SK-N-SH (cell line): Measurements from ENCODE around the gene TECPR2. TPM values are rescaled to one million over a fixed set of nuclear protein-coding genes. Genes with fewer than 3 reads are reported as not detected.

Experiments
- CTCF ChIA-PET: fragments of 300-600, 350-600 bp; formaldehyde crosslinking; extraction: SDS; loops from one replicate; lab custom pipeline; 2021; lab: Yijun Ruan, JAX
- POLR2A ChIA-PET: fragments of 350-600 bp; sonication (Branson Sonifier 250); formaldehyde crosslinking; extraction: SDS; loops from one replicate; lab custom pipeline; 2020; ENCODE audit warnings: antibody characterized with exemption, inconsistent platforms; lab: Yijun Ruan, JAX
- DNase-seq: peaks from one replicate; pipeline ENCODE4 v3.0.0; 2012
- H2AFZ ChIP-seq: fragments of 200-600 bp; sonication (generic); 2 replicates; pipeline ENCODE4 v1.8.1; 2016; ENCODE audit warnings: antibody characterized with exemption, mild to moderate bottlenecking, low read depth
- H3F3A ChIP-seq: fragments of 200-600 bp; sonication (generic); replicated peaks from 2 replicates; pipeline ENCODE3; 2016; ENCODE audit warnings: antibody characterized with exemption, mild to moderate bottlenecking; ENCODE audit not compliant: insufficient read depth
- H3K27ac ChIP-seq, 2 experiments: fragments of 200-500 bp in 1 of 2; fragments of 200-600 bp in 1 of 2; sonication (Bioruptor generic) in 1 of 2; sonication (generic), shearing (Covaris generic) in 1 of 2; 2 replicates each; pipeline versions ENCODE4 v1.5.1 to v1.6.1; 2014 to 2016; ENCODE audit warnings: low read depth in 2 of 2, inconsistent platforms in 1 of 2, low read length in 1 of 2, mild to moderate bottlenecking in 1 of 2, mixed read lengths in 1 of 2
- H3K27me3 ChIP-seq: fragments of 200-600 bp; sonication (generic), shearing (Covaris generic); 2 replicates; pipeline ENCODE4 v1.6.1; 2016; ENCODE audit warnings: mixed run types; ENCODE audit not compliant: insufficient read depth
- H3K36me3 ChIP-seq, 2 experiments: fragments of 200-500 bp in 1 of 2; fragments of 200-600 bp in 1 of 2; sonication (Bioruptor generic) in 1 of 2; sonication (generic) in 1 of 2; replicated peaks in 1 of 2; 2 replicates each; pipeline versions ENCODE3 to v1.5.1; 2014 to 2016; ENCODE audit warnings: low read length in 1 of 2, mild to moderate bottlenecking in 1 of 2; ENCODE audit not compliant: insufficient read depth in 2 of 2, control insufficient read depth in 1 of 2
- H3K4me1 ChIP-seq, 2 experiments: fragments of 200-500 bp in 1 of 2; fragments of 200-600 bp in 1 of 2; sonication (Bioruptor generic) in 1 of 2; sonication (generic), shearing (Covaris generic) in 1 of 2; 2 replicates each; pipeline versions ENCODE4 v1.5.1 to v1.6.1; 2014 to 2016; ENCODE audit warnings: low read depth in 1 of 2, low read length in 1 of 2, mixed run types in 1 of 2; ENCODE audit not compliant: insufficient read depth in 2 of 2, control insufficient read depth in 1 of 2
- H3K4me2 ChIP-seq: fragments of 200-600 bp; sonication (generic), shearing (Covaris generic); 2 replicates; pipeline ENCODE4 v1.6.1; 2017; ENCODE audit warnings: mixed run types
- H3K4me3 ChIP-seq, 2 experiments: fragments of 200-500 bp in 1 of 2; fragments of 200-600 bp in 1 of 2; sonication (Bioruptor generic) in 1 of 2; sonication (generic), shearing (Covaris generic) in 1 of 2; 2 replicates each; pipeline versions ENCODE4 v1.5.1 to v1.8.1; 2014 to 2016; ENCODE audit warnings: low read depth in 2 of 2, inconsistent platforms in 1 of 2, low read length in 1 of 2, mild to moderate bottlenecking in 1 of 2, mixed read lengths in 1 of 2, moderate library complexity in 1 of 2
- H3K79me2 ChIP-seq: fragments of 200-600 bp; sonication (generic); 2 replicates; pipeline ENCODE4 v1.8.1; 2017; ENCODE audit warnings: mild to moderate bottlenecking; ENCODE audit not compliant: insufficient read depth
- H3K9ac ChIP-seq: fragments of 200-600 bp; sonication (generic); 2 replicates; pipeline ENCODE4 v1.6.1; 2017; ENCODE audit warnings: mixed run types
- H3K9me2 ChIP-seq: fragments of 200-600 bp; sonication (generic); 2 replicates; pipeline ENCODE4 v1.6.1; 2017; ENCODE audit warnings: mixed run types
- H3K9me3 ChIP-seq: fragments of 200-600 bp; sonication (generic); 2 replicates; pipeline ENCODE4 v1.6.1; 2017; ENCODE audit warnings: mixed run types, mild to moderate bottlenecking, moderate library complexity
- H4K20me1 ChIP-seq: fragments of 200-600 bp; sonication (generic); 2 replicates; pipeline ENCODE4 v1.6.1; 2017; ENCODE audit warnings: mild to moderate bottlenecking, mixed run types; ENCODE audit not compliant: insufficient read depth
- EP300 ChIP-seq, 2 experiments: IDR thresholded peaks; 2 replicates each; pipeline versions ENCODE4 v1.4.0 to v1.6.1; 2012; ENCODE audit warnings: borderline replicate concordance in 1 of 2, low read depth in 1 of 2, low read length in 1 of 2
- FOXJ3 ChIP-seq: sonication (generic); formaldehyde crosslinking; IDR thresholded peaks from 2 replicates; pipeline ENCODE4 v1.5.1; 2020; ENCODE audit warnings: mild to moderate bottlenecking, missing genetic modification reagents
- FOXM1 ChIP-seq: IDR thresholded peaks from 2 replicates; pipeline ENCODE4 v1.4.0; 2012; ENCODE audit warnings: low read depth, mild to moderate bottlenecking
- GABPA ChIP-seq: IDR thresholded peaks from 2 replicates; pipeline ENCODE4 v1.4.0; 2012; ENCODE audit warnings: low read depth, mild to moderate bottlenecking
- JUND ChIP-seq: IDR thresholded peaks from 2 replicates; pipeline ENCODE4 v1.4.0; 2012
- MEF2A ChIP-seq: IDR thresholded peaks from 2 replicates; pipeline ENCODE4 v1.4.0; 2012; ENCODE audit warnings: low read depth, borderline replicate concordance
- RAD21 ChIP-seq: IDR thresholded peaks from 2 replicates; pipeline ENCODE4 v1.6.1; 2012; ENCODE audit warnings: mild to moderate bottlenecking, low read length
- SMC3 ChIP-seq: IDR thresholded peaks from 2 replicates; pipeline ENCODE4 v1.6.1; 2012; ENCODE audit warnings: low read depth, low read length, improper control_type of control experiment
- YY1 ChIP-seq: IDR thresholded peaks from 2 replicates; pipeline ENCODE4 v1.4.0; 2012; ENCODE audit warnings: low read depth, mild to moderate bottlenecking
- WGBS: methylation state at CpG from one replicate; pipeline ENCODE4 v1.1.6; 2017; ENCODE audit warnings: low lambda C conversion rate; 5-methylcytosine and 5-hydroxymethylcytosine counted together
- polyA plus RNA-seq, 3 experiments: library from polyadenylated mRNA; depleted of rRNA; stranded (reverse); fragments of >200 nt; gene quantifications; 2 replicates each; pipeline ENCODE4 v1.2.3, GENCODE V29; 2012
- TF ChIP-seq, protein P1 (sequence below): IDR thresholded peaks from 2 replicates; pipeline ENCODE4 v1.4.0; 2012; ENCODE audit warnings: low read depth, borderline replicate concordance
- TF ChIP-seq, protein P2 (sequence below): IDR thresholded peaks from 2 replicates; pipeline ENCODE4; 2012

The TECPR2 gene
- polyA plus RNA-seq, 1 of the 3 experiments (the other 2 are of a cell fraction), result 6.9 TPM

- no peak overlapping the region for H3K27ac ChIP-seq
- TF ChIP-seq, protein P1, sequence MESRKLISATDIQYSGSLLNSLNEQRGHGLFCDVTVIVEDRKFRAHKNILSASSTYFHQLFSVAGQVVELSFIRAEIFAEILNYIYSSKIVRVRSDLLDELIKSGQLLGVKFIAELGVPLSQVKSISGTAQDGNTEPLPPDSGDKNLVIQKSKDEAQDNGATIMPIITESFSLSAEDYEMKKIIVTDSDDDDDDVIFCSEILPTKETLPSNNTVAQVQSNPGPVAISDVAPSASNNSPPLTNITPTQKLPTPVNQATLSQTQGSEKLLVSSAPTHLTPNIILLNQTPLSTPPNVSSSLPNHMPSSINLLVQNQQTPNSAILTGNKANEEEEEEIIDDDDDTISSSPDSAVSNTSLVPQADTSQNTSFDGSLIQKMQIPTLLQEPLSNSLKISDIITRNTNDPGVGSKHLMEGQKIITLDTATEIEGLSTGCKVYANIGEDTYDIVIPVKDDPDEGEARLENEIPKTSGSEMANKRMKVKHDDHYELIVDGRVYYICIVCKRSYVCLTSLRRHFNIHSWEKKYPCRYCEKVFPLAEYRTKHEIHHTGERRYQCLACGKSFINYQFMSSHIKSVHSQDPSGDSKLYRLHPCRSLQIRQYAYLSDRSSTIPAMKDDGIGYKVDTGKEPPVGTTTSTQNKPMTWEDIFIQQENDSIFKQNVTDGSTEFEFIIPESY, result no peak
- TF ChIP-seq FOXM1 (no peak), RAD21 (no peak), JUND (no peak), MEF2A (no peak), FOXJ3 (CRISPR knock-in tag) (no peak), SMC3 (no peak), EP300 (IDR thresholded peaks at IDR 0.05; ENCODE audit: borderline replicate concordance in 1 of 2, low read depth in 1 of 2, low read length in 1 of 2) (no peak), YY1 (no peak), GABPA (no peak)
- TF ChIP-seq, protein P2, sequence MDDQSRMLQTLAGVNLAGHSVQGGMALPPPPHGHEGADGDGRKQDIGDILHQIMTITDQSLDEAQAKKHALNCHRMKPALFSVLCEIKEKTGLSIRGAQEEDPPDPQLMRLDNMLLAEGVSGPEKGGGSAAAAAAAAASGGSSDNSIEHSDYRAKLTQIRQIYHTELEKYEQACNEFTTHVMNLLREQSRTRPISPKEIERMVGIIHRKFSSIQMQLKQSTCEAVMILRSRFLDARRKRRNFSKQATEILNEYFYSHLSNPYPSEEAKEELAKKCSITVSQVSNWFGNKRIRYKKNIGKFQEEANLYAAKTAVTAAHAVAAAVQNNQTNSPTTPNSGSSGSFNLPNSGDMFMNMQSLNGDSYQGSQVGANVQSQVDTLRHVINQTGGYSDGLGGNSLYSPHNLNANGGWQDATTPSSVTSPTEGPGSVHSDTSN, result no peak
- TF ChIP-seq, all 33 proteins: peak for 0
- CTCF ChIA-PET, result interaction anchor here (1.0 to 1.6 kb wide), 3 partner anchors 8 to 48 kb away, joined by 3 to 8 read pairs (median 3); no protein-coding TSS in a partner anchor
- POLR2A ChIA-PET, result interaction anchor here (0.6 kb wide), 1 partner anchor 143 kb away, joined by 3 read pairs; no protein-coding TSS in a partner anchor
- Histone ChIP-seq H3K9me2 (no peaks in the 10 kb centered on the region), H3K79me2 (no peaks in the 10 kb centered on the region), H3K4me2 (no peak overlapping the region), H3K27me3 (no peaks in the 10 kb centered on the region), H3K9me3 (no peaks in the 10 kb centered on the region), H3K4me3 (no peak overlapping the region), H4K20me1 (no peaks in the 10 kb centered on the region), H2AFZ (no peak overlapping the region), H3K4me1 (peaks cover 0 to 5% of the 10 kb centered on the region in 2 experiments; a peak in 1 of 4 replicates), H3K36me3 (no peaks in the 10 kb centered on the region), H3F3A (no peaks in the 10 kb centered on the region), H3K9ac (no peak overlapping the region)
- no peak for DNase-seq
- WGBS, result 92% methylated on average over 9 of the region's 11 CpGs
These were observed 123.2 kb downstream of the TECPR2 start for GRCh38 chr14:102485693-102486512.

DNA sequence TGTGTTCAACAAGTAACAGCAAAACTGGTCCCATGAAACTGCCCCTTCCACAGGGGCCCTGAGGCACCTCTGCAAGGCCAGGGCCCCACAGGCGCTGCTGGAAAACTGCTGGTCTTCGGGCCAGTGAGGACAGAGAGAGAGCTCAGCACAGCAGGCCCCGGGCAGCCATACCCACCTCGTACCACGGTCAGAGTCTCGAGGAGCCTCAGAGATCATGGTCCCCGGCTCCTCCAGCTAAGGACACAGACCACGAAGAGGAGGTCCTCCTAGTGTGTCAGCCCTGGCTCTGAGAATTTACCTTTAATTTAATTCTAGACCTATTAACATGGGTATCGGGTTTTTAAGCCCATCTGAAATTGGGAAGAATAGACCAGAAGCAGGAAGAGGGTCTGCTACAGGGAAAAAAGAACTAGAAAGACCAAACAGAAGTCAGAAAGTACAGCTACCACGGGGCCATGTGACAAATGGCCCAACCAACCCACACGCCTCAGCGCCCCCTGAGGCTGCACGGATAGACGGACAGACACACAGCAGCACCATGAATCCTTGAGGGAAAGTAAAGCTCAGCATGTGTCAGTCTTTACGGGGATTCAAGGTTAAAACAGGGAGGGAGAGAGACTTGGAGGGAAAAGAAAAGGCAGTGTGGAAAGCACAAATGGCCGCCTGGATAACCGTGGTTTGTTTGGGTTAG lies 123.9 kb downstream of the TECPR2 start:
- TF ChIP-seq EP300 (IDR thresholded peaks at IDR 0.05; ENCODE audit: borderline replicate concordance in 1 of 2, low read depth in 1 of 2, low read length in 1 of 2) (no peak), SMC3 (no peak)
- TF ChIP-seq, protein P1, result no peak
- TF ChIP-seq, all 33 proteins: peak for 0
- no peaks in the 10 kb centered on the region for H3K9me3 ChIP-seq
- no peak overlapping the region for H2AFZ ChIP-seq
- H3K27ac ChIP-seq, result no peak overlapping the region
- ChIA-PET POLR2A (interaction anchor here (0.6 kb wide), 1 partner anchor 1755 kb away, joined by 3 read pairs; no protein-coding TSS in a partner anchor), CTCF (interaction anchor here (1.0 to 1.1 kb wide), 2 partner anchors 8 to 48 kb away, joined by 3 read pairs; no protein-coding TSS in a partner anchor)
- no peaks in the 10 kb centered on the region for H3K9me2 ChIP-seq
- peaks cover 0 to under 1% of the 10 kb centered on the region in 2 experiments; a peak in 1 of 4 replicates for H3K4me1 ChIP-seq
- no peak overlapping the region for H3K9ac ChIP-seq
- H3K36me3 ChIP-seq, result no peaks in the 10 kb centered on the region
- no peak overlapping the region for H3K4me2 ChIP-seq
- no peak for DNase-seq
- WGBS, result 89% methylated on average over 17 of the region's 17 CpGs
- H4K20me1 ChIP-seq, result no peaks in the 10 kb centered on the region
- H3K27me3 ChIP-seq, result no peaks in the 10 kb centered on the region
- no peak overlapping the region for H3K4me3 ChIP-seq
- H3F3A ChIP-seq, result no peaks in the 10 kb centered on the region
- no peaks in the 10 kb centered on the region for H3K79me2 ChIP-seq
